Panc1 (cell line): ENCODE data around the gene SNTG2. TPM values are rescaled to one million over a fixed set of nuclear protein-coding genes. Genes with fewer than 3 reads are reported as not detected.

Experiments
- ATAC-seq: fragments of 200-7000 bp; cut with Tn5 transposase; 2 replicates; pipeline ENCODE4 v1.9.1; 2020; ENCODE audit warnings: mild to moderate bottlenecking, moderate library complexity
- BruUV-seq: library from RNA; stranded (reverse); fragments of 400-500 nt; replicated peaks from 2 replicates; lab custom pipeline; 2021; lab: Mats Ljungman, UMichigan
- CTCF ChIA-PET: fragments of 300-600 bp; sonication (Branson Sonifier 250); formaldehyde crosslinking; loops from one replicate; lab custom pipeline; 2022; ENCODE audit warnings: antibody characterized with exemption; lab: Charles Lee
- POLR2A ChIA-PET: fragments of 300-600 bp; sonication (Branson Sonifier 250); formaldehyde crosslinking; loops from one replicate; lab custom pipeline; 2022; ENCODE audit warnings: antibody characterized with exemption; lab: Charles Lee
- DNase-seq: peaks from one replicate; pipeline ENCODE4 v3.0.0-alpha.2; 2010; ENCODE audit warnings: low read depth, low spot score
- H3K27ac ChIP-seq: 2 replicates; pipeline ENCODE4 v1.5.1; 2011; ENCODE audit warnings: mild to moderate bottlenecking, low read length, inconsistent platforms
- H3K27me3 ChIP-seq: fragments of 200-500 bp; sonication (Bioruptor generic); 2 replicates; pipeline ENCODE4 v1.6.0; 2014; ENCODE audit warnings: low read length, inconsistent platforms; ENCODE audit not compliant: control insufficient read depth, insufficient read depth
- H3K36me3 ChIP-seq: fragments of 200-500 bp; sonication (Bioruptor generic); 2 replicates; pipeline ENCODE4 v1.5.1; 2014; ENCODE audit warnings: inconsistent platforms, mild to moderate bottlenecking, low read length, moderate library complexity; ENCODE audit not compliant: control insufficient read depth, insufficient read depth
- H3K4me1 ChIP-seq: 2 replicates; pipeline ENCODE4 v1.5.1; 2011; ENCODE audit warnings: inconsistent platforms, mild to moderate bottlenecking, low read length, moderate library complexity; ENCODE audit not compliant: control insufficient read depth, insufficient read depth
- H3K4me3 ChIP-seq, 2 experiments: 2 replicates each; pipeline ENCODE4 v1.5.1; 2011 to 2012; ENCODE audit warnings: low read depth in 2 of 2, low read length in 2 of 2, mild to moderate bottlenecking in 2 of 2, inconsistent platforms in 1 of 2, moderate library complexity in 1 of 2
- H3K9me3 ChIP-seq: fragments of 200-500 bp; sonication (Bioruptor generic); 2 replicates; pipeline ENCODE4 v1.5.1; 2014; ENCODE audit warnings: low read depth, mild to moderate bottlenecking, inconsistent platforms, low read length, moderate library complexity; ENCODE audit not compliant: control insufficient read depth, insufficient read depth
- POLR2AphosphoS5 ChIP-seq: IDR thresholded peaks from 2 replicates; pipeline ENCODE4 v1.6.1; 2012; ENCODE audit warnings: mild to moderate bottlenecking, low read depth, low read length, moderate library complexity
- SIN3A ChIP-seq: IDR thresholded peaks from 2 replicates; pipeline ENCODE4 v1.6.1; 2012; ENCODE audit warnings: low read depth, mild to moderate bottlenecking, low read length, moderate library complexity, borderline replicate concordance; ENCODE audit not compliant: insufficient read depth
- TCF7L2 ChIP-seq: IDR thresholded peaks from 2 replicates; pipeline ENCODE4 v1.6.1; 2011; ENCODE audit warnings: mild to moderate bottlenecking, low read depth, low read length, inconsistent platforms
- in situ Hi-C: cut with HindIII; loops from 2 replicates; pipeline ENCODE4 v1.10.0; 2016; ENCODE audit warnings: low sequenced_read_pairs, low pct_unique_long_range_greater_than_20kb
- intact Hi-C: fragments of 100-400 bp; cut with micrococcal nuclease; formaldehyde crosslinking; loops from one replicate; pipeline ENCODE4 v1.10.0; 2022; ENCODE audit not compliant: unreplicated experiment
- total RNA-seq: library from RNA; stranded (reverse); gene quantifications from one replicate; pipeline ENCODE4 v1.2.1, GENCODE V29; 2021; ENCODE audit not compliant: unreplicated experiment
- TF ChIP-seq, protein P1 (sequence below): fragments of 450-650 bp; IDR thresholded peaks from 2 replicates; pipeline ENCODE4 v1.5.1; 2017; ENCODE audit warnings: mild to moderate bottlenecking
- TF ChIP-seq, protein P2 (sequence below), 2 experiments: IDR thresholded peaks; 2 replicates each; pipeline ENCODE4 v1.6.1; 2011 to 2012; ENCODE audit warnings: low read depth in 2 of 2, control low read depth in 1 of 2, low read length in 1 of 2, mild to moderate bottlenecking in 1 of 2, moderate library complexity in 1 of 2; ENCODE audit not compliant: insufficient read depth in 1 of 2

SNTG2 gene
- total RNA-seq, 1 experiment from 2014 or later = not detected

DNA sequence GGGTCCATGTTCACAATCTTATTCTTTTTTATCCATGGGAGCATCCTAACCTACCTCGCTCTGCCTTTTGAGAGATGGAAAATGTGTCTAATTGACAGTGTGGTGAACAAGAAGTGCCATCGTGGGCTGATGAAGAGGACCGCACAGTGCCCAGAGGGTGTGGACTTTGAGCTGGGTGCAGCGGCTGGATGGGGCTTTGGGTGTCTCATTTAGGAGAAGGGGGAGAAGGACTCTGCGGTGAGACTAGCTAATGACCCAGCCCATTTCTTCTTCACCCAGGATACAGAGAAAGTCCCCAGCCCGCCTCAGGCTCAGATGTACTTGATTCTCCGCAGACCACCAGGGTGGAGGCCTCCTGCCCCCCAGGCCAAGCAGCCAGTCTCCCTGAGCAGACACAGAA, 33.7 kb upstream of the SNTG2 start:
- no peaks in the 10 kb centered on the region for H3K4me1 ChIP-seq
- TF ChIP-seq TCF7L2 (no peak), POLR2AphosphoS5 (no peak), SIN3A (no peak)
- TF ChIP-seq, protein P1, sequence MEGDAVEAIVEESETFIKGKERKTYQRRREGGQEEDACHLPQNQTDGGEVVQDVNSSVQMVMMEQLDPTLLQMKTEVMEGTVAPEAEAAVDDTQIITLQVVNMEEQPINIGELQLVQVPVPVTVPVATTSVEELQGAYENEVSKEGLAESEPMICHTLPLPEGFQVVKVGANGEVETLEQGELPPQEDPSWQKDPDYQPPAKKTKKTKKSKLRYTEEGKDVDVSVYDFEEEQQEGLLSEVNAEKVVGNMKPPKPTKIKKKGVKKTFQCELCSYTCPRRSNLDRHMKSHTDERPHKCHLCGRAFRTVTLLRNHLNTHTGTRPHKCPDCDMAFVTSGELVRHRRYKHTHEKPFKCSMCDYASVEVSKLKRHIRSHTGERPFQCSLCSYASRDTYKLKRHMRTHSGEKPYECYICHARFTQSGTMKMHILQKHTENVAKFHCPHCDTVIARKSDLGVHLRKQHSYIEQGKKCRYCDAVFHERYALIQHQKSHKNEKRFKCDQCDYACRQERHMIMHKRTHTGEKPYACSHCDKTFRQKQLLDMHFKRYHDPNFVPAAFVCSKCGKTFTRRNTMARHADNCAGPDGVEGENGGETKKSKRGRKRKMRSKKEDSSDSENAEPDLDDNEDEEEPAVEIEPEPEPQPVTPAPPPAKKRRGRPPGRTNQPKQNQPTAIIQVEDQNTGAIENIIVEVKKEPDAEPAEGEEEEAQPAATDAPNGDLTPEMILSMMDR = no peak
- ChIA-PET CTCF (no interaction called here), POLR2A (no interaction called here)
- no peaks in the 10 kb centered on the region for H3K36me3 ChIP-seq
- peaks cover 2% of the 10 kb centered on the region; the same call in 1 of the 2 replicates for H3K27me3 ChIP-seq
- H3K27ac ChIP-seq = no peak overlapping the region
- ATAC-seq (no peak), DNase-seq (no peak)
- in situ Hi-C loops (no loop called here), intact Hi-C loops (no loop called here)
- H3K9me3 ChIP-seq = no peaks in the 10 kb centered on the region
- BruUV-seq = no TSS peak
- H3K4me3 ChIP-seq = no peak overlapping the region

DNA sequence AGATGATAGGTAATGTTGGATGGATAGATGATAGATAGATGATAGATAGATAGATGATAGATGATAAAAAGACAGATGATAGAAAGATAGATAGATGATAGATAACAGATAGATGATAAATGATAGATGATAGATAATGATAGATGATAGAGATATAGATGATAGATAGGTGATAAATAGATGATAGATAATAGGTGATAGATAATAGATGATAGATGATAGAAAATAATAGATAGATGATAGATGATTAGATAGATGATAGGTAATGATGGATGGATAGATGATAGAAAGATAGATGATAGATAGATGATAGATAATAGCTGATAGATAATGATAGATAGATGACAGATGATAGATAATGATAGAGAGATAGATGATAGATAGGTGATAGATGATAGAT, 31.0 kb upstream of the SNTG2 start:
- Histone ChIP-seq H3K9me3 (no peaks in the 10 kb centered on the region), H3K27me3 (peaks cover 5% of the 10 kb centered on the region), H3K27ac (no peak overlapping the region), H3K4me1 (no peaks in the 10 kb centered on the region), H3K4me3 (no peak overlapping the region), H3K36me3 (no peaks in the 10 kb centered on the region)
- DNase-seq (no peak), ATAC-seq (no peak)
- in situ Hi-C loops (no loop called here), intact Hi-C loops (no loop called here)
- ChIA-PET CTCF (no interaction called here), POLR2A (no interaction called here)
- no TSS peak for BruUV-seq
- TF ChIP-seq SIN3A = no peak
- TF ChIP-seq, protein P1 = no peak
- TF ChIP-seq, protein P2, sequence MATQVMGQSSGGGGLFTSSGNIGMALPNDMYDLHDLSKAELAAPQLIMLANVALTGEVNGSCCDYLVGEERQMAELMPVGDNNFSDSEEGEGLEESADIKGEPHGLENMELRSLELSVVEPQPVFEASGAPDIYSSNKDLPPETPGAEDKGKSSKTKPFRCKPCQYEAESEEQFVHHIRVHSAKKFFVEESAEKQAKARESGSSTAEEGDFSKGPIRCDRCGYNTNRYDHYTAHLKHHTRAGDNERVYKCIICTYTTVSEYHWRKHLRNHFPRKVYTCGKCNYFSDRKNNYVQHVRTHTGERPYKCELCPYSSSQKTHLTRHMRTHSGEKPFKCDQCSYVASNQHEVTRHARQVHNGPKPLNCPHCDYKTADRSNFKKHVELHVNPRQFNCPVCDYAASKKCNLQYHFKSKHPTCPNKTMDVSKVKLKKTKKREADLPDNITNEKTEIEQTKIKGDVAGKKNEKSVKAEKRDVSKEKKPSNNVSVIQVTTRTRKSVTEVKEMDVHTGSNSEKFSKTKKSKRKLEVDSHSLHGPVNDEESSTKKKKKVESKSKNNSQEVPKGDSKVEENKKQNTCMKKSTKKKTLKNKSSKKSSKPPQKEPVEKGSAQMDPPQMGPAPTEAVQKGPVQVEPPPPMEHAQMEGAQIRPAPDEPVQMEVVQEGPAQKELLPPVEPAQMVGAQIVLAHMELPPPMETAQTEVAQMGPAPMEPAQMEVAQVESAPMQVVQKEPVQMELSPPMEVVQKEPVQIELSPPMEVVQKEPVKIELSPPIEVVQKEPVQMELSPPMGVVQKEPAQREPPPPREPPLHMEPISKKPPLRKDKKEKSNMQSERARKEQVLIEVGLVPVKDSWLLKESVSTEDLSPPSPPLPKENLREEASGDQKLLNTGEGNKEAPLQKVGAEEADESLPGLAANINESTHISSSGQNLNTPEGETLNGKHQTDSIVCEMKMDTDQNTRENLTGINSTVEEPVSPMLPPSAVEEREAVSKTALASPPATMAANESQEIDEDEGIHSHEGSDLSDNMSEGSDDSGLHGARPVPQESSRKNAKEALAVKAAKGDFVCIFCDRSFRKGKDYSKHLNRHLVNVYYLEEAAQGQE (IDR thresholded peaks at IDR 0.05; ENCODE audit: insufficient read depth in 1 of 2, low read depth in 2 of 2, low read length in 1 of 2) = no peak
- TF ChIP-seq POLR2AphosphoS5 = no peak
- no peak for TF ChIP-seq TCF7L2
